AG09319 (cell line): ENCODE data around the gene ZBTB11.

Source experiments
- DNase-seq: peaks from one replicate; pipeline ENCODE4 v3.0.0-alpha.2; 2010; ENCODE audit warnings: low read depth; ENCODE audit errors: extremely low read depth
- TF ChIP-seq, protein P1 (sequence below): IDR thresholded peaks from 2 replicates; pipeline ENCODE4 v1.5.1; 2011; ENCODE audit warnings: low read depth, mild to moderate bottlenecking, inconsistent platforms, low read length, moderate library complexity

ZBTB11 gene

DNA sequence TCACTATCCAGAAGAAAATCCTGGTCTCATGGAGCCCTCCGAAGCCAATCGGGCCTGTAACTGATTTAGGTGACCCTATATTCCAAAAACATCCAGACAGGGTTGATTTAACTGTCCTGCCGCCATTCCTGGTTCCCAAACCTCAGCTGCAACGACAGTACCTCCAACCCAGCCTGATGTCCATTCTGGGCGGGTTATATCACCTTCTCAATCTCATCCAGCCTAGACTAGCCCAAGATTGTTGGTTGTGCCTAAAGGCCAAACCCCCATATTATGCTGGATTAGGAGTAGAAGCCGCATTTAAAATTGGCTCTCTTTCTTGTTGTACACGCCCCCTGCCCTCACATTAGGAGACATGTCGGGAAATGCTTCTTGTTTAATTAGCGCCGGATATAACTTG is 36.7 kb downstream of the ZBTB11 start:
- DNase-seq: no peak
- TF ChIP-seq, protein P1, sequence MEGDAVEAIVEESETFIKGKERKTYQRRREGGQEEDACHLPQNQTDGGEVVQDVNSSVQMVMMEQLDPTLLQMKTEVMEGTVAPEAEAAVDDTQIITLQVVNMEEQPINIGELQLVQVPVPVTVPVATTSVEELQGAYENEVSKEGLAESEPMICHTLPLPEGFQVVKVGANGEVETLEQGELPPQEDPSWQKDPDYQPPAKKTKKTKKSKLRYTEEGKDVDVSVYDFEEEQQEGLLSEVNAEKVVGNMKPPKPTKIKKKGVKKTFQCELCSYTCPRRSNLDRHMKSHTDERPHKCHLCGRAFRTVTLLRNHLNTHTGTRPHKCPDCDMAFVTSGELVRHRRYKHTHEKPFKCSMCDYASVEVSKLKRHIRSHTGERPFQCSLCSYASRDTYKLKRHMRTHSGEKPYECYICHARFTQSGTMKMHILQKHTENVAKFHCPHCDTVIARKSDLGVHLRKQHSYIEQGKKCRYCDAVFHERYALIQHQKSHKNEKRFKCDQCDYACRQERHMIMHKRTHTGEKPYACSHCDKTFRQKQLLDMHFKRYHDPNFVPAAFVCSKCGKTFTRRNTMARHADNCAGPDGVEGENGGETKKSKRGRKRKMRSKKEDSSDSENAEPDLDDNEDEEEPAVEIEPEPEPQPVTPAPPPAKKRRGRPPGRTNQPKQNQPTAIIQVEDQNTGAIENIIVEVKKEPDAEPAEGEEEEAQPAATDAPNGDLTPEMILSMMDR: no peak

DNA sequence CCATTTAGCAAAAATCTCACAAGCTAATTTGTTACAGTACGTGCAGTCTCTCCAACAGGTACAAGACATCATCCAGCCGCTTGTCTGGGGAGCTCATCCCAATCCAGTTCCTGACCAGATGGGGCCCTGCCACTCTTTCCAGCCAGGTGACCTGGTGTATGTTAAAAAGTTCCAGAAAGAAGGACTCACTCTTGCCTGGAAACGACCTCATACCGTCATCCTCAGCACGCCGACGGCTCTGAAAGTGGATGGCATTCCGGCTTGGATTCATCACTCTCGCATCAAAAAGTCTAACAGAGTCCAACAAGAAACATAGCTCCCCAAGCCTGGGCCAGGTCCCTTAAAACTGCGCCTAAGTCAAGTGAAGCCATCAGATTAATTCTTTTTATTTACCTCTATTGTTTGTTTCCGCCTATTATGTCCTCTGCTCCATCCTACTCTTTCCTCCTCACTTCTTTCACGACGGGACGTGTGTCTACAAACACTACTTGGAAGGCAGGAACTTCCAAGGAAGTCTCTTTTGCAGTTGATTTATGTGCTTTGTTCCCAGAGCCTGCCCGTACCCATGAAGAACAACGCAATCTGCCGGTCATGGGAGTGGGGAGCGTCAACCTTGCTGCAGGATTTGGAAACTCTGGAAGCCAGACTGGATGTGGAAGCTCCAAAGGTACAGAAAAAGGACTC is 37.5 kb downstream of the ZBTB11 start:
- TF ChIP-seq, protein P1: no peak
- DNase-seq: no peak

DNA sequence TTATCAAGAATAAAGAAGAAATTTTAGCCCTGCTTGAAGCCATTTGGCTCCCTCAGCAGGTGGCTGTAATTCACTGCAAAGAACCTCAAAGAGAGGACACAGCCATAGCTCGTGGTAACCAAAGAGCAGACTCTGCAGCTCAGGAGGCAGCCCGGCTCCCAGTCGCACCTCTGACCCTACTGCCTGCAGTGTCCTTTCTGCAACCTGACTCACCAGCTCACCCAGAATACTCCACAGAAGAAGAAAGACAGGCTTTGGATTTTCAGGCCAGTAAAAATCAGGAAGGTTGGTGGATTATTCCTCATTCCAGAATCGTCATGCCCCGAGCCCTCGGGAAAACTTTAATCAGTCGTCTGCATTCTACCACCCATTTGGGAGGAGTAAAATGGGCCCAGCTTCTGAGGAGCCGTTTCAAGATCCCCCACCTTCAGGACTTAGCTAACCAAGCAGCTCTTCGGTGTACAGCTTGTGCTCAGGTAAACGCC is 38.6 kb downstream of the ZBTB11 start:
- TF ChIP-seq, protein P1: no peak
- DNase-seq: no peak

DNA sequence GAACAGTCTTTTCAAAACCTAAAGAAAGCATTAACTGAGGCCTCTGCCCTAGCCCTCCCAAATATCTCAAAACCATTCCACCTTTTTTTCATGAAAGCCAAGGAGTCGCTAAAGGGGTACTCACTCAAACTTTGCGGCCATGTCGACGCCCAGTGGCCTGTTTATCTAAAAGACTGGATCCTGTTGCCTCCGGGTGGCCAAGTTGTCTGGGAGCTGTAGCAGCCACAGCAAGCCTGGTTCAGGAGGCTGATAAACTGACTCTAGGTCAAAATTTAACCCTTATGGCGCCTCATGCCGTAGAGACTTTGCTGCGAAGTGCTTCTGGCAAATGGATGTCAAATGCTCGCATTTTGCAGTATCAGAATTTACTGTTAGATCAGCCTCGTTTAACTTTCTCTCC is 39.5 kb downstream of the ZBTB11 start:
- DNase-seq: no peak
- TF ChIP-seq, protein P1: no peak

DNA sequence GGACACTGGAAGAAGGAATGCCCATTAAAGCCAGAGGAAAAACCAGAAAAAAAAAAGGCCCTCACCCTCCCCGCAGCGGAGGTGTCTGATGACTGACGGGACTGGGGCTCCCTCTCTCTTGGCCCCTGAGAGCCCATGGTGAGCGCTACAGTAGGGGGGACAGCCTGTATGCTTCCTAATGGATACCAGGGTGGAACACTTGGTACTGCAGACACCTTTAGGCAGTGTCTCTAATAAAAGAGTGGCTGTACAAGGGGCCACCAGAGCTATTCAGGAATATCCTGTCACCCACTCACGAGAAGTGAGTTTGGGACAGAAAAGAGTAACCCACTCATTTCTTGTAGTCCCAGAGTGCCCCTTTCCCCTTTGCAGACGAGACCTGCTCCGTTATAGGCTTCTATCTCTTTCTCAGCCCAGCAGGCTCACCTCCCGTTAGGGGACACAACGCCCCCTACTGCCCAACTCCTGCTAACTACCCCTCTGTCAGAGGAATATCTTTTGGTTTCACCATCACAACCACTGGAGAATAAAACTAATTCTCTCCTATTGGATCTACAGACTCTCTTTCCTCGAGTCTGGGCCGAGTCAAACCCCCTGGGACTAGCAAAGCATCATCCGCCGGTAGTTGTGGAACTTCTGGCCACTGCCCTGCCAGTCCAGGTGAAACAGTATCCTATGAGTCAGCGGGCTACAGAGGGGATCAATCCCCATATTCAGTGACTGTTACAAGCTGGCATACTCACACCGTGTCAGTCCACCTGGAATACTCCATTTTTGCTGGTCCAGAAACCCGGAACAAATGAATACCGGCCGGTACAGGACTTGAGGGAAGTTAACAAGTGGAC is 40.8 kb downstream of the ZBTB11 start:
- no peak for DNase-seq
- TF ChIP-seq, protein P1: peak; percentile 55

DNA sequence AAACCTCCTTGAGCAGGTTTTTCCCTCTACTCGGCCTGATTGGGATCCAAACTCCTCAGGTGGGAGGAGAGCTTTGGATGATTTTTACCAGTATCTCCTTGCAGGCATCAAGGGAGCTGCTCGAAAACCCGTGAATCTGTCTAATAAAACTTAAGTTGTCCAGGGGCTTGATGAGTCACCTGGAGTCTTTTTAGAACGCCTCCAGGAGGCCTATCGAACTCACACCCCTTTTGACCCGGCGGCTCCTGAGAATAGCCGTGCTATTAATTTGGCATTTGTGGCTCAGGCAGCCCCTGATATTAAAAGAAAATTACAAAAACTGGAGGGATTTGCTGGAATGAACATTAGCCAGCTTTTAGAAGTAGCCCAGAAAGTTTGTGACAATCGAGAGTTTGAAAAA is 41.6 kb downstream of the ZBTB11 start:
- TF ChIP-seq, protein P1: no peak
- DNase-seq: no peak

DNA sequence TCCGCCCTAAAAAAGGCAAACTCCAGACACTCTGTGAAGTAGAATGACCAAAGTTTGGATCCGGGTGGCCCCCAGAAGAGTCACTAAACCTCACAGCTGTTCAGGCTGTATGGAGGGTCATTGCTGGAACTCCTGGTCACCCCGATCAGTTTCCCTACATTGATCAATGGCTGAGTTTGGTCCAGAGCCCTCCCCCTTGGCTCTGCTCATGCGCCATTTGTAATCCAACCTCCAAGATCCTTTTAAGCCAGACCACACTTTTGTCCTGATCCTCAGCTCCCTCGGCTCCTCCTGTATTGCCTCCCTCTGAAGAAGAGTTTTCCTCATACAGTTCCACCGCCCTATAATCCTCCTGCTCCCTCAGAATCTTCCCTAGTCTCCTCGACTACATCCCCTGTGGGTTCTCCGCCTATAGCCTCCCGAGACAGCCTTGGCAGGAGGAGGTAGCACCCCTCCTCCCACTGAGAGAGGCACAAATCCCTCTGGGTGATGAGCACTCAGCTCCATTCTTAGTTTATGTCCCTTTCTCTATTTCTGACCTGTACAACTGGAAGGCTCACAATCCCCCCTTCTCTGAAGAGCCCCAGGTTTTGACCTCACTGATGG is 42.2 kb downstream of the ZBTB11 start:
- no peak for DNase-seq

More for the DNA sequence above, 42.2 kb downstream of the ZBTB11 start:
- TF ChIP-seq, protein P1: no peak
